Neural progenitor cell (in vitro differentiated cells): ENCODE measurements around the gene PACRG.

Experiments
- EZH2 ChIP-seq: fragments of 200-600 bp; sonication (generic); IDR thresholded peaks from 2 replicates; pipeline ENCODE4 v1.6.1; 2017; ENCODE audit warnings: antibody characterized with exemption, mild to moderate bottlenecking, moderate library complexity
- TF ChIP-seq, protein P1 (sequence below): fragments of 200-600 bp; sonication (generic); IDR thresholded peaks from 2 replicates; pipeline ENCODE4 v1.5.1; 2017; ENCODE audit warnings: antibody characterized with exemption, mild to moderate bottlenecking

DNA sequence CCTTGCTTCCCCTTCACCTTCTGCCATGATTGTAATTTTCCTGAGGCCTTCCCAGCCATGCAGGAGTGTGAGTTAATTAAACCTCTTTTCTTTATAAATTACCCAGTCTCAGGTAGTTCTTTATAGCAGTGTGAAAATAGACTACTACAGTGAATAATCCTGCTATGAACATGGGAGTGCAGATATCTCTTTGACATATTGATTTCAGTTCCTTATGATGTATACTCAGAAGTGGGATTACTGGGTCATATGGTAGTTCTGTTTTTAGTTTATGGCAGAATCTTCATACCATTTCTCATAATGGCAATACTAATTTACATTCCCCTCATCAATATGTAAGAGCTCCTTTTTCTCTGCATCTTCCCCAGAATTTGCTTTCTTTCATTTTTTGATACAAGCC, 26.0 kb downstream of the PACRG start:
- TF ChIP-seq, protein P1, sequence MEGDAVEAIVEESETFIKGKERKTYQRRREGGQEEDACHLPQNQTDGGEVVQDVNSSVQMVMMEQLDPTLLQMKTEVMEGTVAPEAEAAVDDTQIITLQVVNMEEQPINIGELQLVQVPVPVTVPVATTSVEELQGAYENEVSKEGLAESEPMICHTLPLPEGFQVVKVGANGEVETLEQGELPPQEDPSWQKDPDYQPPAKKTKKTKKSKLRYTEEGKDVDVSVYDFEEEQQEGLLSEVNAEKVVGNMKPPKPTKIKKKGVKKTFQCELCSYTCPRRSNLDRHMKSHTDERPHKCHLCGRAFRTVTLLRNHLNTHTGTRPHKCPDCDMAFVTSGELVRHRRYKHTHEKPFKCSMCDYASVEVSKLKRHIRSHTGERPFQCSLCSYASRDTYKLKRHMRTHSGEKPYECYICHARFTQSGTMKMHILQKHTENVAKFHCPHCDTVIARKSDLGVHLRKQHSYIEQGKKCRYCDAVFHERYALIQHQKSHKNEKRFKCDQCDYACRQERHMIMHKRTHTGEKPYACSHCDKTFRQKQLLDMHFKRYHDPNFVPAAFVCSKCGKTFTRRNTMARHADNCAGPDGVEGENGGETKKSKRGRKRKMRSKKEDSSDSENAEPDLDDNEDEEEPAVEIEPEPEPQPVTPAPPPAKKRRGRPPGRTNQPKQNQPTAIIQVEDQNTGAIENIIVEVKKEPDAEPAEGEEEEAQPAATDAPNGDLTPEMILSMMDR = no peak
- no peak for TF ChIP-seq EZH2
